GM12872 (cell line): ENCODE measurements around the gene ACCSL.

ENCODE experiments used
- TF ChIP-seq, protein P1 (sequence below): IDR thresholded peaks from 3 replicates; pipeline ENCODE4 v1.5.1; 2011; ENCODE audit warnings: low read depth, mild to moderate bottlenecking, low read length, moderate library complexity; ENCODE audit not compliant: insufficient read depth

The ACCSL gene

GRCh38 chr11:44018829-44019228 lies 29.0 kb upstream of the ACCSL start:
- TF ChIP-seq, protein P1, sequence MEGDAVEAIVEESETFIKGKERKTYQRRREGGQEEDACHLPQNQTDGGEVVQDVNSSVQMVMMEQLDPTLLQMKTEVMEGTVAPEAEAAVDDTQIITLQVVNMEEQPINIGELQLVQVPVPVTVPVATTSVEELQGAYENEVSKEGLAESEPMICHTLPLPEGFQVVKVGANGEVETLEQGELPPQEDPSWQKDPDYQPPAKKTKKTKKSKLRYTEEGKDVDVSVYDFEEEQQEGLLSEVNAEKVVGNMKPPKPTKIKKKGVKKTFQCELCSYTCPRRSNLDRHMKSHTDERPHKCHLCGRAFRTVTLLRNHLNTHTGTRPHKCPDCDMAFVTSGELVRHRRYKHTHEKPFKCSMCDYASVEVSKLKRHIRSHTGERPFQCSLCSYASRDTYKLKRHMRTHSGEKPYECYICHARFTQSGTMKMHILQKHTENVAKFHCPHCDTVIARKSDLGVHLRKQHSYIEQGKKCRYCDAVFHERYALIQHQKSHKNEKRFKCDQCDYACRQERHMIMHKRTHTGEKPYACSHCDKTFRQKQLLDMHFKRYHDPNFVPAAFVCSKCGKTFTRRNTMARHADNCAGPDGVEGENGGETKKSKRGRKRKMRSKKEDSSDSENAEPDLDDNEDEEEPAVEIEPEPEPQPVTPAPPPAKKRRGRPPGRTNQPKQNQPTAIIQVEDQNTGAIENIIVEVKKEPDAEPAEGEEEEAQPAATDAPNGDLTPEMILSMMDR = no peak

DNA sequence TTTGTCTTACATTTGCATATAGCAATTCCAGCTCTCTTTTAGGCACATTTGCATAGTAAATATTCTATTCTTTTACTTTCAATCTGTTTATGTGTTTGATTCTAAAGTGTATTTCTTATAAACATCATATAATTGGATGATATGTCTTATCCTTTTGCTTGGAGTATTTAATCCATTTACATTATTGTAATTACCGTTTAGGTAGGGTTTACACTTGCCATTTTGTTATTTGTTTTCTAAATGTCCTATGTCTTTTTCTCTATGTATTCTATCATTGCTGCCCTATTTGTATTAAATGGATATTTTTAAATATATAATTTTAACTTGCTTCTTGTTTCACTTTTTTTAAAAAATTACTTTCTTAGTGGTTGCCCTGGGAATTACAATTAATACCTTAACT lies 22.8 kb upstream of the ACCSL start:
- TF ChIP-seq, protein P1 = no peak

DNA sequence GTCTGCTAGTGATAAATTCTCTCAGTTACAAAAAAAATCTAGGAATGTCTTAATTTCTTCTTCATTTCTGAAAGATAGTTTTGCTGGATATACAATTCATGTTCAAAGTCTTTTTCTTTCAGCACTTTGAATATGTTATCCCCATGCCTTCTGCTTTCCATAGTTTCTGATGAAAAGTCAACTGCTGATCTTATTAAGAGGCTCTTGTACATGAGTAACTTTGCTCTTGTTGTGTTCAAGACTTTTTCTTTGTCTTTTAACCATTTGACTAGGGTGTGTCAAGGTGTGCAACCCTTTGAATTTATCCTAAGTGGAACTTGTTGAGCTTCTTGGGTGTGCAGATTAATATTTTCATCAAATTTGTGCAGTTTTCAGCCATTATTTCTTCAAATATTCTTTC lies 22.1 kb upstream of the ACCSL start:
- TF ChIP-seq, protein P1 = no peak

DNA sequence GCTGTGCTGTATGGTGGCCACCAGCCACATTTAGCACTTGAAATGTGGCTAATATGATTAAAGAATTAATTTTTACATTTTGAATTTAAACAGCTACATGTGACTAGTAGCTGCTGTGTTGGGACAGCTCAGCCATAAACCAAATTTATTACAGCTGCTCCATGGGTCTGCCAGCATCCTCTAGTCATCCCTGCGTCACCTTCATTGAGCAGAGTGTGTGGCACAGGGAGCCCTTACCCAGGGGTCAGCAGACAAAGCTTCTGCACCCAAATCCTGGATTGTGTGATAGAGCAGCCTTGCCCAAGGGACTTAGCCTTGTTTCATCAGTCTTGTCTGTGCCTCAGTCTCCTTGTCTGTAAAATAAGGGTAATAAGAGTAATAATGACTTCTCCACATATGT lies 19.4 kb upstream of the ACCSL start:
- TF ChIP-seq, protein P1 = no peak

- TF ChIP-seq, protein P1 = no peak
Measured at GRCh38 chr11:44028816-44029506, 18.8 kb upstream of the ACCSL start.

GRCh38 chr11:44029507-44029845 lies 18.3 kb upstream of the ACCSL start:
- TF ChIP-seq, protein P1 = no peak

DNA sequence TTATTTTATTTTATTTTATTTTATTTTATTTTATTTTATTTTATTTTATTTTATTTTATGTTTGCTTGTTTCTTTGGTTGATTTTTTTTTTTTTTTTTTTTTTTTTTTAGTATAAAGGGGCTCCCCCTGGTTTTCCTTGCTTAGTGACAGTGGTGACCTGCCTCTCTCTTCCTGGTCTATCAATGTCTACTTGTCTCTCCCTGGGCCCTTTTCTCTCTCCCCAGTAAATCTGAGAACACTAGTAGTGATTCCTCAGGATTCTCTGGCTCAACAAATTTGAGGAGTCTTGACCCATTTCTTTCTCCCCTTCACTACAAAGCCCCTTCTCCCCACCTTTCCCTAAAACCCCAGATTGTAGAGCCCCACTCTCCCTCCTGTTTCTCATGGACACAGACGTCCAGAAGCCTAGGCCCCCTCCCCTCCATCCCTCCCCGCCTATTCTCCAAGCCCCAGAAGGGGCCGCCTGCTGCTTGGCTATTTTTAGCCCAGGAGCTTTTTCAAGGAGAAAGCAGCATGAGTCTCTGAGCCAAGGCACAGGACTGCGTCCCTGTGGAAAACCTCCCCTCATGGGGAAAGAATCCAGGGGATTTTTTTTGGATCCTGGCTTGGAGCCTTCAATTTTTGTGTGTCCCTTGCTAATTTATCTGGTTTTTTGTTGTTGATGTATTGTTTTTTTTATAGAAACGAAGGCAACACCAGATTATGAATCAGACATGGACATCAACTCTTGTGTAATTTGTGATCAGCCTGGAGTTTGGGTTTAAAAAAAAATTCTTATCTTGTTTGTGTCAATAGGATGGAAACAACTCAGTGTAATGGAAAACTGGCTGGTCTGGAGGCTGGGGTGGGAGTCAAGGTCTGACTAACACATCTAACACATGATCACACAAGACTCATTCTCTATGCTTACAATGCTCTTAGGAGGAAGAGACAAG lies 17.5 kb upstream of the ACCSL start:
- TF ChIP-seq, protein P1 = no peak
